Body of pancreas (tissue), 4 donors: Measurements from ENCODE around the gene RNASEH2A. TPM values are rescaled to one million over a fixed set of nuclear protein-coding genes. Genes with fewer than 3 reads are reported as not detected.
"Not testable (repeated sequence)": the region's sequence is repeated elsewhere in the genome, so short reads cannot be mapped to it uniquely, and the experiment has no call there.

ENCODE experiments used
- ATAC-seq: fragments of 150-250 bp; one replicate; pipeline ENCODE4 v1.9.1; 2016
- DNase-seq, 4 donors: peaks; one replicate each; pipeline ENCODE4 v3.0.0-alpha.2; 2019
- H3K27ac ChIP-seq, 4 donors: fragments of 200-600 bp; sonication (generic); 1 replicate in 3 of 4; 2 replicates in 1 of 4; pipeline versions ENCODE4 v1.5.1 to v1.6.1; 2016 to 2019; ENCODE audit warnings: mild to moderate bottlenecking in 1 of 4, mixed read lengths in 1 of 4, moderate library complexity in 1 of 4
- H3K27me3 ChIP-seq, 2 donors: fragments of 200-600 bp; sonication (generic); one replicate each; pipeline ENCODE4 v1.6.0; 2016; ENCODE audit warnings: mild to moderate bottlenecking in 1 of 2
- H3K36me3 ChIP-seq, 2 donors: fragments of 200-600 bp; sonication (generic); replicated peaks in 1 of 2; 2 replicates each; pipeline ENCODE4 v1.5.1; 2016; ENCODE audit warnings: low read depth in 2 of 2; ENCODE audit not compliant: insufficient read depth in 1 of 2
- H3K4me1 ChIP-seq: fragments of 200-600 bp; sonication (generic); one replicate; pipeline ENCODE4 v1.6.0; 2016
- H3K4me3 ChIP-seq, 2 donors: fragments of 200-600 bp; sonication (generic); 1 replicate in 1 of 2; 2 replicates in 1 of 2; pipeline ENCODE4 v1.5.1; 2016 to 2019
- H3K9me3 ChIP-seq, 3 donors: fragments of 200-600 bp; sonication (generic); 1 replicate in 2 of 3; 2 replicates in 1 of 3; pipeline ENCODE4 v1.5.1; 2016
- POLR2A ChIP-seq, 3 donors: fragments of 450-650 bp; IDR thresholded peaks; one replicate each; pipeline ENCODE4 v1.6.1; 2016; ENCODE audit warnings: antibody characterized with exemption in 3 of 3, mild to moderate bottlenecking in 2 of 3
- WGBS, 2 donors: methylation state at CpG; one replicate each; pipeline ENCODE4 v1.1.5; 2017; 5-methylcytosine and 5-hydroxymethylcytosine counted together
- intact Hi-C: fragments of 100-400 bp; cut with DNase I; formaldehyde crosslinking; loops from one replicate; pipeline ENCODE4 v1.15.1; 2023
- total RNA-seq, 2 donors: library from RNA; depleted of rRNA; stranded (reverse); fragments of >200 nt; gene quantifications; one replicate each; pipeline ENCODE4 v1.1.0, GENCODE V29; 2016
- TF ChIP-seq, protein P1 (sequence below), 7 experiments: fragments of 450-650 bp in 4 of 7; fragments of 200-600 bp in 3 of 7; sonication (generic) in 3 of 7; IDR thresholded peaks; one replicate each; pipeline ENCODE4 v1.5.1; 2016 to 2019; ENCODE audit warnings: antibody characterized with exemption in 7 of 7

Gene RNASEH2A
- total RNA-seq, 2 donors from 2014 or later = 1.3 to 6.5 TPM

DNA sequence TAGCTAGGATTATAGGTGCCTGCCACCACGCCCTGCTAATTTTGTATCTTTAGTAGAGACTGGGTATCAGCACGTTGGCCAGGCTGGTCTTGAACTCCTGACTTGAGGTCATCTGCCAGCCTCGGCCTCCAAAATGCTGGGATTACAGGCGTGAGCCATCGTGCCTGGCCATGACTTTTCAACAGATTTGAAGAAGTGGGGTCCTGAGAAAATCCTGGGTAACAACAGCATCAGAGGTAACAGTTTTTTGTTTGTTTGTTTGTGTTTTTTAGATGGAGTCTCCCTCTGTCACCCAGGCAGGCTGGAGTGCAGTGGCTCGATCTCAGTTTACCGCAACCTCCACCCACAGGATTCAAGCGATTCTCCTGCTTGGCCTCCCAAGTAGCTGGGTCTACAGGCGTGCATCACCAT lies 11.4 kb upstream of the RNASEH2A start:
- intact Hi-C loops = no loop called here

DNA sequence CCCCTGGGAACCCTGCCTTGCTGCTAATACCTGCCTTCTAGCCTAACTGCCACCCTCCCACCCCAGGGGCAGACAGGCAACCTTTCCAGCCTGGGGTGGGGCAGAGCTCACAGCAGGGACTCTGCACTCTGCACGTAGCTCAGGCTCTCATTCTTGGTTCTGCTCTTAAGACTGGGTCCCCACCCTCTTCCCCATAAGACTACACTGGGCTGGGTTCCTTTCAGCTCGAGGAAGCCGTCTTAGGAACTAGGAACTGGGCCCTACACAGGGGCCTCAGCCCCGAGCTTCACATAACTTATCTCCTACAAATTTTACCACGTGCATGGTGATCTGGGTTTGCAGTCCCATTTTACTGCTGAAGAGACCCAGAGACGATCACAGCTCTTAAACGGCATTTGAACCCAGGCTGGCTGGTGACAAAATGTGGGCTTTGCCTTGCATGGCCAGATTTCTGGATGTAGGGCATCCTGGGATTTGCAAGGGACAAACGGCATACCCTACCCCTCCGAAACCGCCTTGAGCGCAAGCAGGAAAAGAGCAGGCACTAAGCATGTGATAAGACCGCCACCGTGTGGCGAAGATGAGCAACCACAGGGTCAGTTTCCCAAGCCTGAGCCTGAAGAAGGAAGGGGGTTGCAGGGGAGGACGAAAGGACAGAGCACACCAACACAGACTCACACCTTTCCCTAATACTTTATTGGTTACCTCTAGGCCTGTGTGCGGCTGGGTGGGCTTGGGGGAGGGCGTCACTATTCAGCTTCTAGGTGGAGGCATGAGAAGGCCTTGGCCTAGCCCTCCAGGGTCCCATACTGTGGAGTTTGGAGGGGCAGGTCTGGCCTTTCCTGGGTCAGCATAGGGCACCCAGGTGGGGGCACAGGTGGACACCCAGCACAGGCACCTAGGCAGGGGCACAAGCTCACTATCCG lies 10.0 kb upstream of the RNASEH2A start:
- DNase-seq (peak; percentile 79 to 86 (median 81)), ATAC-seq (peak; percentile 19)
- peak; percentile 24 to 43 (median 34) for TF ChIP-seq POLR2A (IDR thresholded peaks at IDR 0.05)
- TF ChIP-seq, protein P1, sequence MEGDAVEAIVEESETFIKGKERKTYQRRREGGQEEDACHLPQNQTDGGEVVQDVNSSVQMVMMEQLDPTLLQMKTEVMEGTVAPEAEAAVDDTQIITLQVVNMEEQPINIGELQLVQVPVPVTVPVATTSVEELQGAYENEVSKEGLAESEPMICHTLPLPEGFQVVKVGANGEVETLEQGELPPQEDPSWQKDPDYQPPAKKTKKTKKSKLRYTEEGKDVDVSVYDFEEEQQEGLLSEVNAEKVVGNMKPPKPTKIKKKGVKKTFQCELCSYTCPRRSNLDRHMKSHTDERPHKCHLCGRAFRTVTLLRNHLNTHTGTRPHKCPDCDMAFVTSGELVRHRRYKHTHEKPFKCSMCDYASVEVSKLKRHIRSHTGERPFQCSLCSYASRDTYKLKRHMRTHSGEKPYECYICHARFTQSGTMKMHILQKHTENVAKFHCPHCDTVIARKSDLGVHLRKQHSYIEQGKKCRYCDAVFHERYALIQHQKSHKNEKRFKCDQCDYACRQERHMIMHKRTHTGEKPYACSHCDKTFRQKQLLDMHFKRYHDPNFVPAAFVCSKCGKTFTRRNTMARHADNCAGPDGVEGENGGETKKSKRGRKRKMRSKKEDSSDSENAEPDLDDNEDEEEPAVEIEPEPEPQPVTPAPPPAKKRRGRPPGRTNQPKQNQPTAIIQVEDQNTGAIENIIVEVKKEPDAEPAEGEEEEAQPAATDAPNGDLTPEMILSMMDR (IDR thresholded peaks at IDR 0.05) = peak; percentile 79 to 99 (median 98)
- intact Hi-C loops = no loop called here
- Histone ChIP-seq H3K27me3 (no peaks in the 10 kb centered on the region), H3K4me3 (no peak overlapping the region), H3K4me1 (peaks cover 37% of the 10 kb centered on the region), H3K36me3 (no peaks in the 10 kb centered on the region), H3K27ac (peak overlapping the region in 2 of 4 donors; percentile 22 to 94), H3K9me3 (no peaks in the 10 kb centered on the region)
- WGBS, 2 donors = 11% methylated on average over 11 to 18 of the region's 18 CpGs

More for the DNA sequence above, 11.4 kb upstream of the RNASEH2A start:
- Histone ChIP-seq H3K36me3 (no peaks in the 10 kb centered on the region), H3K4me1 (peaks cover 36% of the 10 kb centered on the region), H3K4me3 (no peak overlapping the region), H3K9me3 (no peaks in the 10 kb centered on the region), H3K27me3 (no peaks in the 10 kb centered on the region), H3K27ac (peak overlapping the region in 2 of 4 donors; percentile 94 to 100)
- WGBS, 2 donors = 83 to 95% methylated on average over 4 to 9 of the region's 9 CpGs
- TF ChIP-seq, protein P1 (IDR thresholded peaks at IDR 0.05) = no peak
- peak in 1 of 3 donors; percentile 6 for TF ChIP-seq POLR2A (IDR thresholded peaks at IDR 0.05)
- ATAC-seq = no peak
- no peak for DNase-seq

DNA sequence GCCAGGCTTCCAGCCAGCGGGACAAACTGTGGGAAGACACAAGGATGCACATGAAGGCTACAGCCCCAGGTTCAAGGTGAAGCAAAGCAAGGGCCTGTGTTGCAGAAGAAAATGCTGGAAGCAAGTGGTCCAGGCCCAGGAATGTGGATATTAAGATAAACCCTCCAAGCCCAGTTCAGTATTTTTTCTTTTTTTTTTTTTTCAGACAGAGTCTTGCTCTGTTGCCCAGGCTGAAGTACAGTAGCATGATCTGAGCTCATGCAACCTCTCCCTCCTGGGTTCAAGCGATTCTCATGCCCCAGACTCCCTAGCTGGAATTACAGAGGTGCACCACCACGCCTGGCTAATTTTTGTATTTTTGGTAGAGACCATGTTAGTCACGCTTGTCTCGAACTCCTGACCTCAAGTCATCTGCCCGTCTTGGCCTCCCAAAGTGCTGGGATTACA lies 9.2 kb upstream of the RNASEH2A start:
- Histone ChIP-seq H3K27me3 (no peaks in the 10 kb centered on the region), H3K9me3 (no peaks in the 10 kb centered on the region), H3K4me3 (no peak overlapping the region), H3K36me3 (no peaks in the 10 kb centered on the region), H3K4me1 (peaks cover 39% of the 10 kb centered on the region), H3K27ac (no peak overlapping the region)
- ATAC-seq (no peak), DNase-seq (no peak)
- TF ChIP-seq, protein P1 (IDR thresholded peaks at IDR 0.05) = no peak
- no peak for TF ChIP-seq POLR2A (IDR thresholded peaks at IDR 0.05)
- intact Hi-C loops = no loop called here
- 88 to 93% methylated on average over 6 of the region's 6 CpGs for WGBS, 2 donors

DNA sequence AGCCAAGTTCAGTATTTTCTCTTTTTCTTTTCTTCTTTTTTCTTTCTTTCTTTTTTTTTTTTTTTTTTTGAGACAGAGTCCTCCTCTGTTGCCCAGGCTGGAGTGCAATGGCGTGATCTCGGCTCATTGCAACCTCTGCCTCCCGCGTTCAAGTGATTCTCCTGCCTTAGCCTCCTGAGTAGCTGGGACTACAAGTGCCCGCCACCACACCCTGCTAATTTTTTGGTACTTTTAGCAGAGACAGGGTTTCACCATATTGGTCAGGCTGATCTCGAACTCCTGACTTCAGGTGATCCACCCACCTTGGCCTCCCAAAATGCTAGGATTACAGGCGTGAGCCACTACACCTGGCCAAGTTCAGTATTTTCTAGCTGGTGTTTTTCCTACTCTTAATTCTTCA lies 8.8 kb upstream of the RNASEH2A start:
- WGBS, 2 donors = 93 to 95% methylated on average over 7 of the region's 7 CpGs
- H3K4me1 ChIP-seq = peaks cover 44% of the 10 kb centered on the region
- DNase-seq, H3K27me3 ChIP-seq, intact Hi-C loops, H3K9me3 ChIP-seq, H3K4me3 ChIP-seq, H3K27ac ChIP-seq, H3K36me3 ChIP-seq, ATAC-seq: not testable (repeated sequence)

DNA sequence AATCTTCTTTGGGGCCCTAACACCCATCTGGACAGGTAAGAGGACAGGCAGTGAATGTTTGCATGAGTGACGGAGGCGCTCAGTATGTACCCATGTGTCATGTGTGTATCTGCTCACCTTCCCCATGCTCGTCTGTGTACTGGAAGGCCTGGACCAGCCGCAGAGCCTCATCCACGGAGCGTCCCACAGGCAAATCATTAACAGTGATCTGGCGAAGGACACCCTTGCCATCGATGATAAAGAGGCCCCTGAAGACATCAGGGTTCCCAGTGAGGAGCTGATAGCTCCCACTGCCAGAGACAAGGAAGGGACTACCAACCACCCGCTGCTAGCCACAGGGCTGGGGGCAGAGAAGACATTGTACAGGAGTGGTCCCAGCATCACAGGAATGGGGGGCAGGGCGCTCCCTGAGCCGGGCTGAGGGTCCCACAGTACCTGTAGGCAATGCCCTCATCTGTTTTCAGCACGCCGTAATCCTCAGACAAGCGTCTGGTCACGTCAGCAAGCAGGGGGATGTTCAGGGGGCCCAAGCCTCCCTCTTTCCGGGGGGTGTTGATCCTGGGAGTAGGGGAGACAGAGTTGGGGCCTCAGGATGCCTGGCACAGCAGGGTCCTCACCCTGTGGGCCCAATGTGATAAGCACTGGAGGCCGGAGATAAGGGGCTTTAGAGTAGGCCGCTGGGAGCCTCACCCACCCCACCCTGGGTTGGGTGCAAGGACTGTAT lies 6.5 kb upstream of the RNASEH2A start:
- H3K9me3 ChIP-seq = no peaks in the 10 kb centered on the region
- no peaks in the 10 kb centered on the region for H3K27me3 ChIP-seq
- H3K27ac ChIP-seq = no peak overlapping the region
- DNase-seq = no peak
- TF ChIP-seq, protein P1 (IDR thresholded peaks at IDR 0.05) = no peak
- TF ChIP-seq POLR2A (IDR thresholded peaks at IDR 0.05) = no peak
- H3K4me3 ChIP-seq = no peak overlapping the region
- WGBS, 2 donors = 62 to 67% methylated on average over 11 to 18 of the region's 18 CpGs
- H3K36me3 ChIP-seq = no peaks in the 10 kb centered on the region
- no peak for ATAC-seq
- intact Hi-C loops = loop anchor here (5.0 kb wide), 1 partner anchor 38 kb away; no protein-coding TSS in a partner anchor
- peaks cover 34% of the 10 kb centered on the region for H3K4me1 ChIP-seq
